ENCODE data around the gene MINK1. TPM values are rescaled to one million over a fixed set of nuclear protein-coding genes. Genes with fewer than 3 reads are reported as not detected.

Gene MINK1
- total RNA-seq, 2 experiments from 2014 or later, result 40.6 to 62.5 TPM

DNA sequence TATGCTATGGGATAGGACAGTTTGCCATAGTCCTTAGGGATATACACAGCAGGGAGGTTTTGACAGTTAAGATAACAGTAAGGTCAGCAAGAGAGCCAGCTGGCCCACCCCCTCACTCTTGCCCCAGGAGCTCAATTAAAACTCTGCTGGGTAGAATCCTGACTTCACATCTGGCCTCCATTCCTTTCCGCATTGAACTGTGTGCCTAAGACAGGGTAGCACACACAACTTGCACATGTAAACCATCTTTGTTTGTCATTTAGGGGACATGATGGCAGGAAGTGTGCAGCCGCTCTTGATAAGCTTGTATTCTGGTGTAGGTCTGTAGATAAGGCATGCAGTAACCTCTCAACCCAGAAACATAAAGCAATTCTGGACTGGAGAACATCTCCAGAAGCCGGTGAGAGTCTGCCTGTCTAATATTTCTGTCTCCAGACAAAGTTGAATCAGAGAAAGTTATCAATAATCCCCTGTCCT lies 5.2 kb downstream of the MINK1 start:
- no peak overlapping the region for H3K4me3 ChIP-seq (ENCODE audit: low read depth, low read length, poor library complexity, severe bottlenecking)
- no peaks in the 10 kb centered on the region for H3K9me2 ChIP-seq (ENCODE audit: insufficient read depth, low read length)
- DNase-seq (ENCODE audit: low spot score), result no peak
- no peak overlapping the region for H2AFZ ChIP-seq (ENCODE audit: low read length)
- H3K4me2 ChIP-seq (ENCODE audit: low read length), result no peak overlapping the region
- no peak overlapping the region for H3K27ac ChIP-seq (ENCODE audit: low read depth, low read length, poor library complexity, severe bottlenecking)
- peaks cover 23% of the 10 kb centered on the region for H3K4me1 ChIP-seq (ENCODE audit: insufficient read depth, low read length, poor library complexity, severe bottlenecking)
- peaks cover 37% of the 10 kb centered on the region for H3K79me2 ChIP-seq (ENCODE audit: insufficient read depth, low read depth, low read length)
- BruUV-seq (replicated peaks), result no TSS peak
- ChIA-PET CTCF (ENCODE audit: unreplicated experiment) (interaction anchor here (0.5 kb wide), 1 partner anchor 43 kb away, joined by 3 read pairs; no protein-coding TSS in a partner anchor), POLR2A (no interaction called here)
- H3K9me3 ChIP-seq (ENCODE audit: low read length), result no peaks in the 10 kb centered on the region
- peaks cover 31% of the 10 kb centered on the region for H3K36me3 ChIP-seq (ENCODE audit: insufficient read depth, low read length)
- no peaks in the 10 kb centered on the region for H4K20me1 ChIP-seq (ENCODE audit: insufficient read depth, low read length)
- intact Hi-C loops (cut with micrococcal nuclease; ENCODE audit: unreplicated experiment), result no loop called here
- TF ChIP-seq, protein P1, sequence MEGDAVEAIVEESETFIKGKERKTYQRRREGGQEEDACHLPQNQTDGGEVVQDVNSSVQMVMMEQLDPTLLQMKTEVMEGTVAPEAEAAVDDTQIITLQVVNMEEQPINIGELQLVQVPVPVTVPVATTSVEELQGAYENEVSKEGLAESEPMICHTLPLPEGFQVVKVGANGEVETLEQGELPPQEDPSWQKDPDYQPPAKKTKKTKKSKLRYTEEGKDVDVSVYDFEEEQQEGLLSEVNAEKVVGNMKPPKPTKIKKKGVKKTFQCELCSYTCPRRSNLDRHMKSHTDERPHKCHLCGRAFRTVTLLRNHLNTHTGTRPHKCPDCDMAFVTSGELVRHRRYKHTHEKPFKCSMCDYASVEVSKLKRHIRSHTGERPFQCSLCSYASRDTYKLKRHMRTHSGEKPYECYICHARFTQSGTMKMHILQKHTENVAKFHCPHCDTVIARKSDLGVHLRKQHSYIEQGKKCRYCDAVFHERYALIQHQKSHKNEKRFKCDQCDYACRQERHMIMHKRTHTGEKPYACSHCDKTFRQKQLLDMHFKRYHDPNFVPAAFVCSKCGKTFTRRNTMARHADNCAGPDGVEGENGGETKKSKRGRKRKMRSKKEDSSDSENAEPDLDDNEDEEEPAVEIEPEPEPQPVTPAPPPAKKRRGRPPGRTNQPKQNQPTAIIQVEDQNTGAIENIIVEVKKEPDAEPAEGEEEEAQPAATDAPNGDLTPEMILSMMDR (conservative IDR thresholded peaks at IDR 0.05; ENCODE audit: low read length), result no peak
- TF ChIP-seq EZH2phosphoT487 (IDR thresholded peaks at IDR 0.05; ENCODE audit: borderline replicate concordance, low read depth, low read length), result no peak

DNA sequence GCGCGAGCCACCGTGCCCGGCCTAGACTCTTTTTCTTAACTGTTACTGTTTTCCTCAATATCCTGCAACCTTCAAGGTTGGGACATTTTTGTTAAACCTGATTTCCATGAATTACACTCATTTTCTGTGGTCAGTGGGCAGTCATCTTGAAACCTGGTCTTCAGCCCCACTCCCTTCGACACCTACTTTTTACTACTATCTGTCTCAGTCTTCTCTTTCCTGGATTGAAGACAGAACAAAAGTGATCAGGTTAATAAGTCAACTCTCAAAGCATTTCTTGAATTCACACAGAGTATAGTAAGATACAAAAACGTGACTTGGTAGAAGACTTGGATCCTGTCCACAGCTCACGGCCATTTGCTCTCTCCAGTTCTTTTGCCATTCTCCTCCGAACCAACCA lies 6.1 kb downstream of the MINK1 start:
- Histone ChIP-seq H3K4me3 (ENCODE audit: low read depth, low read length, poor library complexity, severe bottlenecking) (no peak overlapping the region), H3K4me1 (ENCODE audit: insufficient read depth, low read length, poor library complexity, severe bottlenecking) (peaks cover 22% of the 10 kb centered on the region), H4K20me1 (ENCODE audit: insufficient read depth, low read length) (no peaks in the 10 kb centered on the region), H3K4me2 (ENCODE audit: low read length) (no peak overlapping the region), H3K79me2 (ENCODE audit: insufficient read depth, low read depth, low read length) (peaks cover 31% of the 10 kb centered on the region), H3K27ac (ENCODE audit: low read depth, low read length, poor library complexity, severe bottlenecking) (no peak overlapping the region), H2AFZ (ENCODE audit: low read length) (no peak overlapping the region), H3K9me2 (ENCODE audit: insufficient read depth, low read length) (no peaks in the 10 kb centered on the region), H3K36me3 (ENCODE audit: insufficient read depth, low read length) (peaks cover 39% of the 10 kb centered on the region), H3K9me3 (ENCODE audit: low read length) (no peaks in the 10 kb centered on the region)
- ChIA-PET CTCF (ENCODE audit: unreplicated experiment) (no interaction called here), POLR2A (no interaction called here)
- intact Hi-C loops (cut with micrococcal nuclease; ENCODE audit: unreplicated experiment), result no loop called here
- no peak for TF ChIP-seq EZH2phosphoT487 (IDR thresholded peaks at IDR 0.05; ENCODE audit: borderline replicate concordance, low read depth, low read length)
- no peak for DNase-seq (ENCODE audit: low spot score)
- no TSS peak for BruUV-seq (replicated peaks)

DNA sequence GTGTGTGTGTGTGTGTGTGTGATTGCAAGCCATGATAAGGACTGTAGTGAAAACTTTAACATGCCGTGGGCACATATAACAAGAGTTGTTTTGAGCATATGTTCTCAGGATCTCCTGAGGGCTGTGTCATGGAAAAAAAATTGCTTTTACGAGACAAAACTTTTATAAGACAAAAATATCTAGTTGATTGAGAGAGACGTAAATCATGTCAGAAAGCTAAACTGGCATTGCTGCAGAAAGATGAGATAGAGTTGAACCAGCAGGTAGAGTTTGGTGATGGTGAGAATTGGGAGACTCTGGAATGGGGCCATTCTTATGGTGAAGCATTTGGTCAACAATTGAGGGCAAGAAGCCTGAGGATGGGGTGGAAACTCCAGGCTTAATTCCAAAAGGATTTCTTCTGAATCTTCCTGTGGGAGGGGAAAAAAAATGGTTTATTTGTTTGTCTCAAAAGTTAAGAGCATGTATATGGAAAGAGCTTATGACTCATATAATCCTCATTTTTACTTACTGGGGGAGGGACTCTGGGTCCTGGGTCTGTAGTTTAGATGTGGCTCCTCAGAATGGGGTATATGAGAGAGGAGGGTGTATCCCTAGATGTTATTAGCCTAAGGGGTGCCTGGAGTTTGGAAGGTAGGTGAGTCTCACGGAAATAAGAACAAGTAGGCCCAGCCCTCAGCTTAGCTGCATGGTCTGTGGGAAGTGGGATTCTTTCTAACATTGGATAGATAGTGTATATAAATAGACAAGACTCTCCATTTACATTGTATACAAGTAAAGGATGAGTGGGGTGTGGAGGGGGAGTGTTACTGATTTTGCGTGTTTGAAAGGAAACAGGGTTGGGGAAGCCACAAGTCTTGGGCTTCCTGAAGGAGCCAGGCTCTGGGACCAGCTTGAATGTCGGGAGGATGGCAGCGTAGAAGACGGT lies 7.1 kb downstream of the MINK1 start:
- Histone ChIP-seq H3K4me3 (ENCODE audit: low read depth, low read length, poor library complexity, severe bottlenecking) (no peak overlapping the region), H3K36me3 (ENCODE audit: insufficient read depth, low read length) (peaks cover 46% of the 10 kb centered on the region), H4K20me1 (ENCODE audit: insufficient read depth, low read length) (no peaks in the 10 kb centered on the region), H3K4me1 (ENCODE audit: insufficient read depth, low read length, poor library complexity, severe bottlenecking) (peaks cover 12% of the 10 kb centered on the region), H3K9me3 (ENCODE audit: low read length) (no peaks in the 10 kb centered on the region), H3K79me2 (ENCODE audit: insufficient read depth, low read depth, low read length) (peaks cover 21% of the 10 kb centered on the region), H3K4me2 (ENCODE audit: low read length) (no peak overlapping the region), H3K27ac (ENCODE audit: low read depth, low read length, poor library complexity, severe bottlenecking) (no peak overlapping the region), H3K9me2 (ENCODE audit: insufficient read depth, low read length) (no peaks in the 10 kb centered on the region), H2AFZ (ENCODE audit: low read length) (no peak overlapping the region)
- DNase-seq (ENCODE audit: low spot score), result no peak
- ChIA-PET POLR2A (interaction anchor here (0.6 kb wide), 1 partner anchor 377 kb away, joined by 5 read pairs; no protein-coding TSS in a partner anchor), CTCF (ENCODE audit: unreplicated experiment) (no interaction called here)
- intact Hi-C loops (cut with micrococcal nuclease; ENCODE audit: unreplicated experiment), result no loop called here
- TF ChIP-seq EZH2phosphoT487 (IDR thresholded peaks at IDR 0.05; ENCODE audit: borderline replicate concordance, low read depth, low read length), result no peak
- TF ChIP-seq, protein P1 (conservative IDR thresholded peaks at IDR 0.05; ENCODE audit: low read length), result no peak
- no TSS peak for BruUV-seq (replicated peaks)
